Activated naive CD4-positive, alpha-beta T cell treated with anti-CD3 and anti-CD28 coated beads for 36 hours (primary cell): ENCODE data around the gene TESK1. TPM values are rescaled to one million over a fixed set of nuclear protein-coding genes. Genes with fewer than 3 reads are reported as not detected.

Experiments
- CTCF ChIA-PET: fragments of 350-600 bp; sonication (Branson Sonifier 250); formaldehyde crosslinking; loops from one replicate; lab custom pipeline; 2021; ENCODE audit warnings: antibody characterized with exemption; lab: Charles Lee
- DNase-seq: peaks from one replicate; pipeline ENCODE4 v3.0.0-alpha.2; 2020
- H3K27ac Mint-ChIP-seq: one replicate; pipeline ENCODE4 v1.8.0; 2021; ENCODE audit warnings: mild to moderate bottlenecking, mixed read lengths
- H3K27me3 Mint-ChIP-seq: one replicate; pipeline ENCODE4 v1.8.0; 2021; ENCODE audit warnings: low read depth, mixed read lengths
- H3K36me3 Mint-ChIP-seq: one replicate; pipeline ENCODE4 v1.8.0; 2021; ENCODE audit warnings: low read depth, mixed read lengths
- H3K4me1 Mint-ChIP-seq: one replicate; pipeline ENCODE4 v1.8.0; 2021; ENCODE audit warnings: low read depth, mixed read lengths
- H3K4me3 Mint-ChIP-seq: one replicate; pipeline ENCODE4 v1.8.0; 2021; ENCODE audit warnings: mild to moderate bottlenecking, moderate library complexity, mixed read lengths
- H3K9me3 Mint-ChIP-seq: one replicate; pipeline ENCODE4 v1.8.0; 2021; ENCODE audit warnings: mixed read lengths
- intact Hi-C: fragments of 100-400 bp; cut with micrococcal nuclease; formaldehyde crosslinking; loops from one replicate; pipeline ENCODE4 v1.15.1; 2023
- total RNA-seq, 2 experiments: library from RNA; stranded (reverse); gene quantifications; one replicate each; pipeline ENCODE4 v1.2.3, GENCODE V29; 2021

TESK1 gene
- total RNA-seq = 10 to 100 TPM; 18.3 to 19.0 TPM

GRCh38 chr9:35604578-35605350, at the start of gene TESK1:
TSS of gene TESK1 (plus strand) at chr9:35605262. CDS start at chr9:35605620, 358 bp downstream.
- Mint-ChIP-seq H3K4me3 (peak within 1 kb of the TSS; percentile 98), H3K9me3 (no peaks in the 10 kb centered on the region), H3K27me3 (no peaks in the 10 kb centered on the region), H3K4me1 (peaks cover 27% of the 10 kb centered on the region), H3K27ac (peak within 1 kb of the TSS; percentile 97), H3K36me3 (peaks cover 1% of the 10 kb centered on the region)
- CTCF ChIA-PET = interaction anchor here (0.7 to 1.4 kb wide), 8 partner anchors 12 to 490 kb away, joined by 3 to 9 read pairs (median 3); partner anchors contain the start of gene CREB3
- peak; percentile 85 for DNase-seq
- intact Hi-C loops = loop anchor here (1.0 to 10.0 kb wide), 16 partner anchors 13 to 940 kb away; partner anchors contain the start of genes CCL27, CREB3, GBA2 and HINT2

- Mint-ChIP-seq H3K4me1 (no peaks in the 10 kb centered on the region), H3K27me3 (no peaks in the 10 kb centered on the region), H3K9me3 (no peaks in the 10 kb centered on the region), H3K36me3 (no peaks in the 10 kb centered on the region), H3K4me3 (no peak overlapping the region), H3K27ac (no peak overlapping the region)
- no peak for DNase-seq
- CTCF ChIA-PET = interaction anchor here (1.6 to 1.9 kb wide), 3 partner anchors 16 to 76 kb away, joined by 4 to 8 read pairs (median 6); no protein-coding TSS in a partner anchor
- intact Hi-C loops = loop anchor here (2.0 kb wide), 1 partner anchor 657 kb away; no protein-coding TSS in a partner anchor
Observed at GRCh38 chr9:35555881-35556280, 49.2 kb upstream of the TESK1 start.

GRCh38 chr9:35556776-35557175, 48.3 kb upstream of the TESK1 start:
- CTCF ChIA-PET = interaction anchor here (1.6 to 1.9 kb wide), 3 partner anchors 15 to 77 kb away, joined by 4 to 8 read pairs (median 6); no protein-coding TSS in a partner anchor
- intact Hi-C loops = no loop called here

GRCh38 chr9:35557320-35557719, 47.7 kb upstream of the TESK1 start:
- no peaks in the 10 kb centered on the region for H3K4me1 Mint-ChIP-seq
- intact Hi-C loops = no loop called here
- no peak overlapping the region for H3K4me3 Mint-ChIP-seq
- no peak for DNase-seq
- CTCF ChIA-PET = interaction anchor here (1.6 to 1.9 kb wide), 2 partner anchors 14 to 55 kb away, joined by 6 to 8 read pairs; no protein-coding TSS in a partner anchor
- no peak overlapping the region for H3K27ac Mint-ChIP-seq
- no peaks in the 10 kb centered on the region for H3K36me3 Mint-ChIP-seq
- H3K9me3 Mint-ChIP-seq = no peaks in the 10 kb centered on the region
- no peaks in the 10 kb centered on the region for H3K27me3 Mint-ChIP-seq

More at GRCh38 chr9:35556776-35557175, 48.3 kb upstream of the TESK1 start:
- DNase-seq = no peak
- Mint-ChIP-seq H3K4me3 (no peak overlapping the region), H3K4me1 (no peaks in the 10 kb centered on the region), H3K9me3 (no peaks in the 10 kb centered on the region), H3K27ac (no peak overlapping the region), H3K27me3 (no peaks in the 10 kb centered on the region), H3K36me3 (no peaks in the 10 kb centered on the region)

- no peak for DNase-seq
- no peaks in the 10 kb centered on the region for H3K9me3 Mint-ChIP-seq
- H3K27me3 Mint-ChIP-seq = no peaks in the 10 kb centered on the region
- no peaks in the 10 kb centered on the region for H3K36me3 Mint-ChIP-seq
- CTCF ChIA-PET = interaction anchor here (1.2 kb wide), 1 partner anchor 396 kb away, joined by 3 read pairs; no protein-coding TSS in a partner anchor
- no peaks in the 10 kb centered on the region for H3K4me1 Mint-ChIP-seq
- H3K4me3 Mint-ChIP-seq = no peak overlapping the region
- intact Hi-C loops = no loop called here
- no peak overlapping the region for H3K27ac Mint-ChIP-seq
Observed at GRCh38 chr9:35558185-35558584, 46.9 kb upstream of the TESK1 start.

- H3K27ac Mint-ChIP-seq = no peak overlapping the region
- no peaks in the 10 kb centered on the region for H3K27me3 Mint-ChIP-seq
- H3K36me3 Mint-ChIP-seq = no peaks in the 10 kb centered on the region
- no peaks in the 10 kb centered on the region for H3K9me3 Mint-ChIP-seq
- no peaks in the 10 kb centered on the region for H3K4me1 Mint-ChIP-seq
- no peak for DNase-seq
- intact Hi-C loops = no loop called here
- no peak overlapping the region for H3K4me3 Mint-ChIP-seq
- CTCF ChIA-PET = no interaction called here
Observed at GRCh38 chr9:35559792-35560530, 45.1 kb upstream of the TESK1 start.

GRCh38 chr9:35560625-35561337, 44.3 kb upstream of the TESK1 start:
- H3K36me3 Mint-ChIP-seq = no peaks in the 10 kb centered on the region
- H3K27me3 Mint-ChIP-seq = no peaks in the 10 kb centered on the region

GRCh38 chr9:35561468-35562261, 43.4 kb upstream of the TESK1 start:
- CTCF ChIA-PET = no interaction called here
- Mint-ChIP-seq H3K27me3 (no peaks in the 10 kb centered on the region), H3K27ac (no peak overlapping the region), H3K4me3 (no peak overlapping the region), H3K36me3 (no peaks in the 10 kb centered on the region), H3K4me1 (peaks cover 2% of the 10 kb centered on the region), H3K9me3 (no peaks in the 10 kb centered on the region)
- no peak for DNase-seq
- intact Hi-C loops = no loop called here

More at GRCh38 chr9:35560625-35561337, 44.3 kb upstream of the TESK1 start:
- no peaks in the 10 kb centered on the region for H3K9me3 Mint-ChIP-seq
- no peaks in the 10 kb centered on the region for H3K4me1 Mint-ChIP-seq
- DNase-seq = no peak
- intact Hi-C loops = no loop called here
- CTCF ChIA-PET = no interaction called here
- no peak overlapping the region for H3K4me3 Mint-ChIP-seq
- no peak overlapping the region for H3K27ac Mint-ChIP-seq

- CTCF ChIA-PET = interaction anchor here (0.6 to 4.6 kb wide), 2 partner anchors 10 to 11 kb away, joined by 3 to 23 read pairs; no protein-coding TSS in a partner anchor
Observed at GRCh38 chr9:35562895-35563780, 41.9 kb upstream of the TESK1 start.

GRCh38 chr9:35563791-35564197, 41.3 kb upstream of the TESK1 start:
- Mint-ChIP-seq H3K27ac (no peak overlapping the region), H3K36me3 (no peaks in the 10 kb centered on the region), H3K9me3 (no peaks in the 10 kb centered on the region), H3K4me1 (peaks cover 7% of the 10 kb centered on the region), H3K27me3 (no peaks in the 10 kb centered on the region), H3K4me3 (no peak overlapping the region)
- DNase-seq = no peak
- CTCF ChIA-PET = interaction anchor here (4.6 kb wide), 1 partner anchor 10 kb away, joined by 23 read pairs; no protein-coding TSS in a partner anchor
- intact Hi-C loops = no loop called here

More at GRCh38 chr9:35562895-35563780, 41.9 kb upstream of the TESK1 start:
- DNase-seq = no peak
- peaks cover 7% of the 10 kb centered on the region for H3K4me1 Mint-ChIP-seq
- intact Hi-C loops = no loop called here
- H3K27me3 Mint-ChIP-seq = no peaks in the 10 kb centered on the region
- no peak overlapping the region for H3K27ac Mint-ChIP-seq
- H3K36me3 Mint-ChIP-seq = no peaks in the 10 kb centered on the region
- no peaks in the 10 kb centered on the region for H3K9me3 Mint-ChIP-seq
- H3K4me3 Mint-ChIP-seq = no peak overlapping the region
